GM18526 (cell line): Measurements from ENCODE around the gene RAB3C.

Experiments used
- POLR2A ChIP-seq: IDR thresholded peaks from 3 replicates; pipeline ENCODE4 v1.6.1; 2011; ENCODE audit not compliant: insufficient read length; ENCODE audit errors: extremely low read depth

RAB3C gene

GRCh38 chr5:58891971-58892343 lies 309.1 kb downstream of the RAB3C start:
- TF ChIP-seq POLR2A, result no peak

- TF ChIP-seq POLR2A, result no peak
Observed at GRCh38 chr5:58893551-58893950, 310.7 kb downstream of the RAB3C start.

GRCh38 chr5:58898006-58898405 lies 315.1 kb downstream of the RAB3C start:
- TF ChIP-seq POLR2A, result no peak

- no peak for TF ChIP-seq POLR2A
Observed at GRCh38 chr5:58898538-58898937, 315.7 kb downstream of the RAB3C start.

- no peak for TF ChIP-seq POLR2A
Observed at GRCh38 chr5:58901271-58901670, 318.4 kb downstream of the RAB3C start.

- no peak for TF ChIP-seq POLR2A
Observed at GRCh38 chr5:58902305-58902704, 319.4 kb downstream of the RAB3C start.

GRCh38 chr5:58902765-58903164 lies 319.9 kb downstream of the RAB3C start:
- TF ChIP-seq POLR2A, result no peak

GRCh38 chr5:58904737-58905136 lies 321.9 kb downstream of the RAB3C start:
- TF ChIP-seq POLR2A, result no peak

GRCh38 chr5:58905944-58906343 lies 323.1 kb downstream of the RAB3C start:
- TF ChIP-seq POLR2A, result no peak
